IPS-18c (cell line): Measurements from ENCODE around the gene IRAG1.
"Not testable (repeated sequence)": the region's sequence is repeated elsewhere in the genome, so short reads cannot be mapped to it uniquely, and the experiment has no call there.

Experiments used
- H3K4me3 ChIP-seq: 2 replicates; pipeline ENCODE4 v1.7.0; 2013; ENCODE audit warnings: low read depth, mild to moderate bottlenecking, low read length, moderate library complexity; ENCODE audit not compliant: insufficient read depth
- H3K9me3 ChIP-seq: one replicate; pipeline ENCODE4 v1.6.1; 2013; ENCODE audit warnings: mild to moderate bottlenecking, low read length, moderate library complexity; ENCODE audit not compliant: control insufficient read depth, insufficient read depth

Gene IRAG1

DNA sequence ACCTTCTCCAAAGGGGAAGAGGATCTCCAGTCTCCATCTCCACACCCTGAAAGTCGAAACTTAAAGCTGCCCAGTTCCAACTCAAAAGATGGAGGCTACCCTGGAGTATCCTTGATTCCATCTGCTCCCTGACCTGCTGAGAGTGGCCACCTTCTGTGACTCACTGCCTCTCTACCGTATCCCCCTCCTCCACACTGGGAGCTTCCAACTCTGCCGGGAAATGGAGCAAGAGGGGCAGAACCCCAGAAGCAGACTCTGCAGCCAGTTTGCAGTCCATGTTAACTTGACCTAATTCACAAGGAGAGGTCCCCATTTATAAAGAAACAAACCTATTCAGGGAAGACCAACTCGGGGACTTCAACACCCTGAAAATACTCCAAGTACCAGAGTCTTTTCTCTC, 22.0 kb upstream of the IRAG1 start:
- Histone ChIP-seq H3K4me3 (no peak overlapping the region), H3K9me3 (no peaks in the 10 kb centered on the region)

- Histone ChIP-seq H3K4me3 (no peak overlapping the region), H3K9me3 (no peaks in the 10 kb centered on the region)
These were observed 15.9 kb upstream of the IRAG1 start for GRCh38 chr11:10709299-10710086.

GRCh38 chr11:10708131-10708530, 14.6 kb upstream of the IRAG1 start:
- H3K4me3 ChIP-seq = no peak overlapping the region

GRCh38 chr11:10701982-10702381, 8.4 kb upstream of the IRAG1 start:
- H3K4me3 ChIP-seq = no peak overlapping the region
- no peaks in the 10 kb centered on the region for H3K9me3 ChIP-seq

More at GRCh38 chr11:10708131-10708530, 14.6 kb upstream of the IRAG1 start:
- H3K9me3 ChIP-seq = no peaks in the 10 kb centered on the region

- no peak overlapping the region for H3K4me3 ChIP-seq
- H3K9me3 ChIP-seq = no peaks in the 10 kb centered on the region
These were observed 5.5 kb upstream of the IRAG1 start for GRCh38 chr11:10699072-10699471.

GRCh38 chr11:10697323-10697620, 3.7 kb upstream of the IRAG1 start:
- no peak overlapping the region for H3K4me3 ChIP-seq
- no peaks in the 10 kb centered on the region for H3K9me3 ChIP-seq

DNA sequence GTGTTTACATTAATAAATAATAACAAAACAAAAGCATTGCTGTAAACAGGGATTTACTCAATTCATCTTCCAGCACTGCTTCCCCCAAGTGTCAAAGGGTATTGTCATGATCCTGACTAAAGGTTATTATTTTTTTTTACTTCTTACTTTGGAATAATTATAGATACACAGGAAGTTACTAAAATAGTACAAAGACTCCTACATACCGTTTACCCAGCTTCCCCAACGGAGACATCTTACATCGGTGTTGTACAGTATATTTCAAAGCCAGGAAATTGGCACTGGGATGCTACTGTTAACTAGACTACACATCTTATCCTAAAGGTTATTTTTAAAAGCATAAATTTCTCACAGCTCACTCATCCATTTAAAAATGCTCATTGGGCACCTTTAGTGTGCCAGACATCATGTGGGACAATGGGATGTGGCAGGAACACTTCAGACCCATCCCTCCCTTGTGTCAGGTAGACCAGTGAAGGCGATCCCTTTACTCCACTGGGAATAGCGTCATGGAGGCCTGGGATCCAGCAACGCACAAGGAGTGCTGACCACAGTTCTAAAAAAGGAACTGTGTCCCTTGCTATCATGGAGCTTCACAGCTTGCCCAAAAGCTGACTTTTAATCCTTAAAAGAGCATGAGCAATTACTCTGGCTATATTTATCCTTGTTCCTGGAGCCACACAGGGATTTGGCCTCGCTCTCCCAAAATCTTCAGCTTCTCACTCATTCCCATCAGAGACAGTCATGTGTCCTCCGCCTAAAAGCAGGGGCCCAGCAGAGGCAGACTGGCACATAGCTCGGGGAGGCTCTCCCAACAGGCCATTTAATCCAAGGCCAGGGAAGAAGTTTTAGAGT, 3.1 kb upstream of the IRAG1 start:
- no peak overlapping the region for H3K4me3 ChIP-seq
- no peaks in the 10 kb centered on the region for H3K9me3 ChIP-seq

- Histone ChIP-seq H3K9me3 (no peaks in the 10 kb centered on the region), H3K4me3 (no peak overlapping the region)
These were observed 2.3 kb upstream of the IRAG1 start for GRCh38 chr11:10695833-10696232.

- Histone ChIP-seq H3K9me3 (no peaks in the 10 kb centered on the region), H3K4me3 (no peak overlapping the region)
These were observed 1.1 kb upstream of the IRAG1 start for GRCh38 chr11:10694486-10695239.

DNA sequence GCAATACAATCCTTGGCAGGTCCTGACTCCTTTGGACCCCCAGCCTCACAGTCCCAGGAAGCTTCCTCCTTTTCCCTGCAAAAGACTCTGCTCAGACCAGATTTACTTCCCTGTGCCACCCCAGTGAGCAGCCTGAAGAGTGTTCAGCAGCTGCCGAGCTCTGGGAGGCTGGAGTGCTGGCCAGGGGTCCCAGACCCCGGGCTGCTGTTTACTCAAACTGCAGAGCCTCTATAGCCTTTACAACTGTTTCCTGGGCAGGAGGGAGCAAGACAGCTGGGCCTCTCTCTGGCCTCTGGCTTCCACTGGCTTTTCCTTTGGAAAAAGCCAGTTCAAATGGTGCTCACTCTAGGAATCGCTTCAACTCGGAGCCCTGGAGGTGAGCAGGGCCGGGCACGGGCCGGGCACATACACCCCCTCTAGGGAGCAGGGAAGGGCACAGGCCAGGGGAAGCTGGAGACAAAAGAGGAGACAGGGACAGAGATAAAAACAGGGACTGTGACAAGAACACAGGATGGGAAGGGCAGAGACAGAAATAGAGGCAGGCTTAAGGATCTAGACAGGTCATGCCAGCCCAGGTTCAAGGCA, 932 bp downstream of the IRAG1 start:
- Histone ChIP-seq H3K9me3 (no peaks in the 10 kb centered on the region), H3K4me3 (no peak overlapping the region)

DNA sequence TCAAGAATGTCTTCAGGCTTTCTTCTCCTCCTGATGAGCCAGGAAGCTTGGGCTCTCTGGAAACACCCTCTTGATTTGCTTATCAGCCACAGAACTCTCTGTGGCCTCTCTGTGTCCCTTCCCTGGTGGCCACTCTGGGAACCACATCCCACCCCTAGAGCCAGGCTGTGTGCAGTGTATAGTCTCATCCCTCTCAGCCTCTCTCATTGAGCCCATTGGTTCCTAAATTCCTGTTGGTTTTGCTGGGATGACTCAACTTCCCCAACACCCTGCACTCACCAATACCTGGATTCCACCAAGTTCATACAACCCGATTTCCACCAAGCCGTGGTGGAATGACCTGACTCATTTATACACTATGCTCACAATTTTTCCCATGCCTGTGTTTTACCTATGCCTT, 5.2 kb downstream of the IRAG1 start:
- Histone ChIP-seq H3K9me3 (no peaks in the 10 kb centered on the region), H3K4me3 (no peak overlapping the region)

- H3K4me3 ChIP-seq = no peak overlapping the region
- no peaks in the 10 kb centered on the region for H3K9me3 ChIP-seq
These were observed 7.2 kb downstream of the IRAG1 start for GRCh38 chr11:10686311-10686710.

DNA sequence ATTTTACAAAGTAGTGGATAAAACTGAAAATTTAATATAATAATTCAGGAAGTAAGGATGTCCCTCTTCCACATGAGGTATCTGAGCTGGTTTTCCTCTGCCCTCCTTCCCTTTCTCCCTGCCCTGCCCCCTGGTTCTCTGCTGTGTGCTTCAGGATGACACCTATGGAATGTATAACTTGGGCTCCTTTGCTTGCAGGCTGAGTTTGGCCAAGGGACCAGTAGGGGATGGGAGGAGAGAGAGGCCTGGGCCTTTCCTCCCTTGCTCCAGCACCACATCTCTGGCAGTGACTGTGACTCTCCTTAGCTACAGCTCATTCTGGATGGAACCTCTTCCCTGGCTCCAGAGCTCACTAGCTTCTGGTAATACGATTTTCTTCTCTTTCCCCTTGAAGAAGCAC, 10.1 kb downstream of the IRAG1 start:
- Histone ChIP-seq H3K4me3 (no peak overlapping the region), H3K9me3 (no peaks in the 10 kb centered on the region)

DNA sequence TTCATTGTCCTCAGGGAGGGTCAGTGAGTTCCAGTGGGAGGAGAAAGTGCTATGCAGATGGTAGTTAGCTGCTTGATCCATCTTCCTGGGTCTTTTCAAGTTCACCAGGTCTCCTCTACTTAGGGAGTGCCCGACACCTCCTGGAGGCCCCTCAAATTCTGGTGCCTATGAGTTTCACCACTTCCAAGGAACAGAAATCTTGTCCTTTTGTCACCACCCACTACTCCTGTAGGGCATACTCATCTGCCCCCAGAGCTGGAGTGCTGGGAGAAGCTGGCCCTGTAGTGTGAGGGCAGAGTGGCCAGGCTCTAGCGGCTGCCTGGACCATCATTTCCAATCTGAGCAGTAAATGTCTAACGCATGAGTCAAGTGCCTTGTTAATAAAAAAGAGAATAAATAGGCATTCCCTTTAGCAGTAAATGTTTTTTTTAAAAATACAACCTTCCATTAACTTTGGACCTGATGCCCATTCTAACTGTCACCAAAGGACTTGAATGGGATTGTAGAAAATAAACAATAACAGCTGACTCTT, 12.5 kb downstream of the IRAG1 start:
- H3K9me3 ChIP-seq = no peaks in the 10 kb centered on the region
- no peak overlapping the region for H3K4me3 ChIP-seq

DNA sequence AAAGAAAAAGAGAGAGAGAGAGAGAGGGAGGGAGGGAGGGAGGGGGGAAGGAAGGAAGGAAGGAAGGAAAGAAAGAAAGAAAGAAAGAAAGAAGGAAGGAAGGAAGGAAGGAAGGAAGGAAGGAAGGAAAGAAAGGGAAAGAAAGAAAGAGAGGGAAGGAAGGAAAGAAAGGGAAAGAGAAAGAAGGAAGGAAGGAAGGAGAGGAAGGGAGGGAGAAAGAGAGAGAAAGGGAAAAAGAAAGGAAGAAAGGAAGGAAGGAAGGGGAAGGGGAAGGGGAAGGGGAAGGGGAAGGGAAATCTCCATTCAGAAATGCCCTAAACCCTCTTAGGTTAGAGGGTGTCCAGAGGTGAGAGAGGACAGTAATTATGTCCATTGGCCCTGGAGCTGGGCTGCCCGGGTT, 13.3 kb downstream of the IRAG1 start:
- H3K4me3 ChIP-seq = not testable (repeated sequence)

DNA sequence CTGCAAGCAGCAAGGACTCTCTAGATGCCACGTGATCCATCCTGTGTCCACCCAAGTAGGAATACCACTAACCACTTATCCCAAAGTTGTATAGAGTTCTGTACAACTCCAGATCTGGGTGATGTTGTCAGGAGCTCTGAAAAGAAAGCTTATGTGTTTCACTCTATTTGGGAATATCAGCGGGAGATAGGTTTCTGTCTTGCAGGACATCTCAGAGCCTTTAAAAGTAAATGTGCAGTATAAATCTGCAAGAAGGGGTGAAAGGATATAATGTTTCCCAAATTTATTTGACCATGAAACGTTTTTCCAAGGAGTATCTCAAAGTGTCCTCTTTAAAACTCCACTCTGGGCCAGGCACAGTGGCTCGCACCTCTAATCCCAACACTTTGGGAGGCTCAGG, 13.9 kb downstream of the IRAG1 start:
- H3K9me3 ChIP-seq = peaks cover 2% of the 10 kb centered on the region
- H3K4me3 ChIP-seq = no peak overlapping the region

More for the DNA sequence above, 13.3 kb downstream of the IRAG1 start:
- H3K9me3 ChIP-seq = not testable (repeated sequence)

DNA sequence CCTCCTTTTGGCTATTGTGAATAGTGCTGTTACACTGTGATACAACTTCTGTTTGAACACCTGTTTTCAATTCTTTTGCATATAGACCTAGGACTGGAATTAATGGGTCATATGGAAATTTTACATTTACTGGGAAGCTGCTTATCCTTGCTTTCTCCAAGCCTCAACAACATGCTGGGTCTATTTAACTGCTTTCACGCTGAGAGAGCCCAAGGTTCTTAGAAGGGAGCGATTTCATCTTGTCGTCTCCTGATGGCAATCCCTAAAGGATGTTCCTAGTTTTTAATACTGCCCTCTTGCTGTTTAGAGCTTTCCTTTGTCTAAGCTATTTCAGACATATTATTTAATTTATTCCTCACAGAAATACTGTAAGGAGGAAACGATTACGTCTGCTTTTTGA, 15.5 kb downstream of the IRAG1 start:
- Histone ChIP-seq H3K9me3 (peaks cover 2% of the 10 kb centered on the region), H3K4me3 (no peak overlapping the region)
